Thymus (tissue), 11 donors: Measurements from ENCODE around the gene NCKIPSD. TPM values are rescaled to one million over a fixed set of nuclear protein-coding genes. Genes with fewer than 3 reads are reported as not detected.

ENCODE experiments used
- DNase-seq, 9 donors: peaks; one replicate each; pipeline ENCODE4 v3.0.0-alpha.2; 2013; ENCODE audit warnings: low spot score in 9 of 9, low read depth in 6 of 9, missing footprints in 1 of 9
- H3K27ac ChIP-seq, 2 donors: one replicate each; pipeline ENCODE4 v1.5.1; 2013; ENCODE audit warnings: control low read depth in 1 of 2, low read depth in 1 of 2, low read length in 1 of 2, mild to moderate bottlenecking in 1 of 2, moderate library complexity in 1 of 2
- H3K27me3 ChIP-seq, 2 donors: one replicate each; pipeline ENCODE4 v1.5.1; 2013; ENCODE audit warnings: low read length in 1 of 2; ENCODE audit not compliant: control insufficient read depth in 2 of 2, insufficient read depth in 1 of 2
- H3K36me3 ChIP-seq, 2 donors: one replicate each; pipeline ENCODE4 v1.5.1; 2013; ENCODE audit warnings: low read length in 1 of 2, mild to moderate bottlenecking in 1 of 2, moderate library complexity in 1 of 2; ENCODE audit not compliant: control insufficient read depth in 2 of 2, insufficient read depth in 2 of 2
- H3K4me1 ChIP-seq, 2 donors: one replicate each; pipeline ENCODE4 v1.5.1; 2013; ENCODE audit warnings: low read length in 2 of 2; ENCODE audit not compliant: control insufficient read depth in 2 of 2, insufficient read depth in 2 of 2
- H3K4me3 ChIP-seq, 2 donors: one replicate each; pipeline ENCODE4 v1.5.1; 2013; ENCODE audit warnings: low read length in 2 of 2, control low read depth in 1 of 2, mild to moderate bottlenecking in 1 of 2
- H3K9me3 ChIP-seq, 2 donors: one replicate each; pipeline ENCODE4 v1.5.1; 2013; ENCODE audit warnings: low read length in 1 of 2, mild to moderate bottlenecking in 1 of 2; ENCODE audit not compliant: control insufficient read depth in 2 of 2, insufficient read depth in 1 of 2
- WGBS: extraction: QIAGEN DNeasy Blood & Tissue Kit; methylation state at CpG from one replicate; pipeline ENCODE4 v1.1.7; 2013; 5-methylcytosine and 5-hydroxymethylcytosine counted together
- polyA plus RNA-seq: library from polyadenylated mRNA; stranded (reverse); fragments of 200-250 nt; gene quantifications from one replicate; pipeline ENCODE4 v1.2.3, GENCODE V29; 2013
- total RNA-seq: library from RNA; stranded (reverse); fragments of 120-200 nt; gene quantifications from one replicate; pipeline ENCODE4 v1.2.4, GENCODE V29; 2013
- donor health status: healthy.

Gene NCKIPSD
- total and polyA plus RNA-seq, 2 donors: 7.0 to 8.8 TPM

GRCh38 chr3:48634661-48635221 lies 51.0 kb downstream of the NCKIPSD start:
- WGBS: 5% methylated on average over 30 of the region's 30 CpGs
- Histone ChIP-seq H3K36me3 (peaks cover 0 to 16% of the 10 kb centered on the region in 2 donors), H3K27ac (peak overlapping the region; percentile 18 to 36), H3K4me1 (peaks cover 0 to 20% of the 10 kb centered on the region in 2 donors), H3K4me3 (peak overlapping the region; percentile 70 to 76), H3K9me3 (peaks cover 0 to 4% of the 10 kb centered on the region in 2 donors), H3K27me3 (no peaks in the 10 kb centered on the region)
- peak in 4 of 9 donors; percentile 29 to 64 (median 42) for DNase-seq

GRCh38 chr3:48633743-48634142 lies 52.0 kb downstream of the NCKIPSD start:
- 96% methylated on average over 2 of the region's 2 CpGs for WGBS
- Histone ChIP-seq H3K4me3 (no peak overlapping the region), H3K9me3 (peaks cover 0 to 4% of the 10 kb centered on the region in 2 donors), H3K27me3 (no peaks in the 10 kb centered on the region), H3K36me3 (peaks cover 0 to 17% of the 10 kb centered on the region in 2 donors), H3K27ac (no peak overlapping the region), H3K4me1 (peaks cover 0 to 20% of the 10 kb centered on the region in 2 donors)
- DNase-seq: no peak

GRCh38 chr3:48633256-48633655 lies 52.5 kb downstream of the NCKIPSD start:
- no peak overlapping the region for H3K27ac ChIP-seq
- WGBS: 97% methylated on average over 15 of the region's 15 CpGs
- H3K4me3 ChIP-seq: no peak overlapping the region
- H3K4me1 ChIP-seq: peaks cover 0 to 20% of the 10 kb centered on the region in 2 donors
- peaks cover 0 to 4% of the 10 kb centered on the region in 2 donors for H3K9me3 ChIP-seq
- peaks cover 0 to 20% of the 10 kb centered on the region in 2 donors for H3K36me3 ChIP-seq
- DNase-seq: no peak
- H3K27me3 ChIP-seq: no peaks in the 10 kb centered on the region

- peaks cover 0 to 20% of the 10 kb centered on the region in 2 donors for H3K4me1 ChIP-seq
- no peak overlapping the region for H3K4me3 ChIP-seq
- H3K27me3 ChIP-seq: no peaks in the 10 kb centered on the region
- no peak overlapping the region for H3K27ac ChIP-seq
- 94% methylated on average over 22 of the region's 22 CpGs for WGBS
- H3K36me3 ChIP-seq: peaks cover 0 to 35% of the 10 kb centered on the region in 2 donors
- DNase-seq: no peak
- H3K9me3 ChIP-seq: peaks cover 0 to 4% of the 10 kb centered on the region in 2 donors
These were observed 53.9 kb downstream of the NCKIPSD start for GRCh38 chr3:48631516-48632448.

- peaks cover 0 to 1% of the 10 kb centered on the region in 2 donors for H3K9me3 ChIP-seq
- peaks cover 7 to 38% of the 10 kb centered on the region in 2 donors for H3K36me3 ChIP-seq
- H3K4me3 ChIP-seq: no peak overlapping the region
- WGBS: 97% methylated on average over 12 of the region's 12 CpGs
- no peak overlapping the region for H3K27ac ChIP-seq
- DNase-seq: no peak
- H3K27me3 ChIP-seq: no peaks in the 10 kb centered on the region
- peaks cover 0 to 10% of the 10 kb centered on the region in 2 donors for H3K4me1 ChIP-seq
These were observed 54.9 kb downstream of the NCKIPSD start for GRCh38 chr3:48630833-48631232.

- no peak for DNase-seq
- no peaks in the 10 kb centered on the region for H3K27me3 ChIP-seq
- no peaks in the 10 kb centered on the region for H3K9me3 ChIP-seq
- H3K4me1 ChIP-seq: peaks cover 0 to 8% of the 10 kb centered on the region in 2 donors
- no peak overlapping the region for H3K27ac ChIP-seq
- 98% methylated on average over 8 of the region's 8 CpGs for WGBS
- no peak overlapping the region for H3K4me3 ChIP-seq
- peaks cover 11 to 41% of the 10 kb centered on the region in 2 donors for H3K36me3 ChIP-seq
These were observed 55.3 kb downstream of the NCKIPSD start for GRCh38 chr3:48630407-48630806.

- no peaks in the 10 kb centered on the region for H3K27me3 ChIP-seq
- H3K27ac ChIP-seq: no peak overlapping the region
- peaks cover 12 to 41% of the 10 kb centered on the region in 2 donors for H3K36me3 ChIP-seq
- H3K4me3 ChIP-seq: no peak overlapping the region
- DNase-seq: no peak
- peaks cover 0 to 7% of the 10 kb centered on the region in 2 donors for H3K4me1 ChIP-seq
- H3K9me3 ChIP-seq: no peaks in the 10 kb centered on the region
- 98% methylated on average over 12 of the region's 12 CpGs for WGBS
These were observed 55.8 kb downstream of the NCKIPSD start for GRCh38 chr3:48629894-48630293.

- WGBS: 96% methylated on average over 13 of the region's 13 CpGs
- H3K27me3 ChIP-seq: no peaks in the 10 kb centered on the region
- H3K4me3 ChIP-seq: no peak overlapping the region
- H3K27ac ChIP-seq: no peak overlapping the region
- H3K36me3 ChIP-seq: peaks cover 12 to 41% of the 10 kb centered on the region in 2 donors
- H3K9me3 ChIP-seq: no peaks in the 10 kb centered on the region
- H3K4me1 ChIP-seq: peaks cover 6 to 13% of the 10 kb centered on the region in 2 donors
- DNase-seq: no peak
These were observed 57.3 kb downstream of the NCKIPSD start for GRCh38 chr3:48628277-48629017.
